Measurements from ENCODE around the gene NFIB. TPM values are rescaled to one million over a fixed set of nuclear protein-coding genes. Genes with fewer than 3 reads are reported as not detected.

The NFIB gene
- total RNA-seq, 4 donors from 2014 or later: 40.2 to 150 (median 83.7) TPM

DNA sequence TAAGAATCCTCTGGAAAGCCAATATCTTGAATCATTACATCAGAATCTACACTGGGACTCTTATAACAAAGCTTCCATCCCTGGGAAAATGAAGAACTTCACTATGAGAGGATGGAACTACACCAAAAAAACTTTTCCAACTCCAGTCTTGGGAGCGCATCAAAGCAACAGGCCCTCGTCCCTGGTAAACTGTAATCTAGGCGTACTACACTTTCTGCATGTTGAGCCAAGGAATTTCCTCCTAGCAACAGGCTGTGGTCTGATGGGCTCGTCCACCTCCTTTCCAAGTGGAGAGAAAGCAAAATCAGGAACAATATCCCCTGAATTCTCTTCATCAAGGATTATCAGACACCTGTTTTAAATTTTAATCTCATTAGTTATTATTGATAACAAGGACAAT, 94.1 kb downstream of the NFIB start:
- in situ Hi-C loops (cut with MboI; ENCODE audit: low pct_ligation_motif_present in 1 of 4, low pct_unique_long_range_greater_than_20kb in 1 of 4, low sequenced_read_pairs in 3 of 4) (no loop called here), intact Hi-C loops (cut with DNase I; ENCODE audit: low total_unique reads) (no loop called here)
- H3K36me3 ChIP-seq: no peaks in the 10 kb centered on the region
- no peak overlapping the region for H3K4me3 ChIP-seq
- TF ChIP-seq EP300 (IDR thresholded peaks at IDR 0.05; ENCODE audit: low read depth) (no peak), POLR2A (IDR thresholded peaks at IDR 0.05) (no peak), POLR2AphosphoS5 (IDR thresholded peaks at IDR 0.05) (no peak)
- TF ChIP-seq, protein P1, sequence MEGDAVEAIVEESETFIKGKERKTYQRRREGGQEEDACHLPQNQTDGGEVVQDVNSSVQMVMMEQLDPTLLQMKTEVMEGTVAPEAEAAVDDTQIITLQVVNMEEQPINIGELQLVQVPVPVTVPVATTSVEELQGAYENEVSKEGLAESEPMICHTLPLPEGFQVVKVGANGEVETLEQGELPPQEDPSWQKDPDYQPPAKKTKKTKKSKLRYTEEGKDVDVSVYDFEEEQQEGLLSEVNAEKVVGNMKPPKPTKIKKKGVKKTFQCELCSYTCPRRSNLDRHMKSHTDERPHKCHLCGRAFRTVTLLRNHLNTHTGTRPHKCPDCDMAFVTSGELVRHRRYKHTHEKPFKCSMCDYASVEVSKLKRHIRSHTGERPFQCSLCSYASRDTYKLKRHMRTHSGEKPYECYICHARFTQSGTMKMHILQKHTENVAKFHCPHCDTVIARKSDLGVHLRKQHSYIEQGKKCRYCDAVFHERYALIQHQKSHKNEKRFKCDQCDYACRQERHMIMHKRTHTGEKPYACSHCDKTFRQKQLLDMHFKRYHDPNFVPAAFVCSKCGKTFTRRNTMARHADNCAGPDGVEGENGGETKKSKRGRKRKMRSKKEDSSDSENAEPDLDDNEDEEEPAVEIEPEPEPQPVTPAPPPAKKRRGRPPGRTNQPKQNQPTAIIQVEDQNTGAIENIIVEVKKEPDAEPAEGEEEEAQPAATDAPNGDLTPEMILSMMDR (IDR thresholded peaks at IDR 0.05): no peak
- 54 to 84% methylated on average over 2 to 4 of the region's 4 CpGs for WGBS, 2 donors (ENCODE audit: low coverage in 1 of 2)
- no peaks in the 10 kb centered on the region for H3K9me3 ChIP-seq
- DNase-seq: no peak
- H3K4me1 ChIP-seq: peaks cover 4 to 31% (median 14%) of the 10 kb centered on the region in 4 donors
- H3K27ac ChIP-seq: peak overlapping the region in 3 of 4 donors; percentile 25 to 49 (median 36)
- H3K27me3 ChIP-seq: no peaks in the 10 kb centered on the region

DNA sequence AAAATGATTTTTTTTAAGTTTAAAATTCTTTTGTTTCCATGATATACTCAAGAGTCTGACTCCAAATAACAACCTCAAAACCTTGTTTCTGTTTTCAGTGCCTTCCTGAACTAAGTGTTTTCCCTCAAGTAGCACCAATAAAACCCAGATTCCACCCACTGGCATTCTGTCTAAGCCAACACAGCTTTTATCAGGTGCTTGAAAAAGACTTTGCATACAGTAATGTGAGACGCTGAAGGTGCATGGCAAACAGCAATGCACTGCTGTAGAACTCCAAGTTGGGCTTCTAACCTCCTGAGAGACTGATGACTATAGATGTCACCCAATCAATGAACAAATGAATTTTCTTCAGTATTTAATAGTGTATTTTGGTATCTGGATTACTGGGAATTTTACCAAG, 95.7 kb downstream of the NFIB start:
- Histone ChIP-seq H3K36me3 (no peaks in the 10 kb centered on the region), H3K4me3 (no peak overlapping the region), H3K4me1 (peaks cover 4 to 44% (median 21%) of the 10 kb centered on the region in 4 donors), H3K9me3 (no peaks in the 10 kb centered on the region), H3K27ac (peak overlapping the region in 1 of 4 donors; percentile 26), H3K27me3 (no peaks in the 10 kb centered on the region)
- 54 to 57% methylated on average over 1 of the region's 1 CpG for whole genome bisulfite sequencing, 2 donors (ENCODE audit: low coverage in 1 of 2)
- in situ Hi-C loops (cut with MboI; ENCODE audit: low pct_ligation_motif_present in 1 of 4, low pct_unique_long_range_greater_than_20kb in 1 of 4, low sequenced_read_pairs in 3 of 4): no loop called here
- no peak for DNase-seq
- intact Hi-C loops (cut with DNase I; ENCODE audit: low total_unique reads): no loop called here
- no peak for TF ChIP-seq EP300 (IDR thresholded peaks at IDR 0.05; ENCODE audit: low read depth)
- TF ChIP-seq POLR2A (IDR thresholded peaks at IDR 0.05): no peak
- no peak for TF ChIP-seq POLR2AphosphoS5 (IDR thresholded peaks at IDR 0.05)
- TF ChIP-seq, protein P1 (IDR thresholded peaks at IDR 0.05): no peak

DNA sequence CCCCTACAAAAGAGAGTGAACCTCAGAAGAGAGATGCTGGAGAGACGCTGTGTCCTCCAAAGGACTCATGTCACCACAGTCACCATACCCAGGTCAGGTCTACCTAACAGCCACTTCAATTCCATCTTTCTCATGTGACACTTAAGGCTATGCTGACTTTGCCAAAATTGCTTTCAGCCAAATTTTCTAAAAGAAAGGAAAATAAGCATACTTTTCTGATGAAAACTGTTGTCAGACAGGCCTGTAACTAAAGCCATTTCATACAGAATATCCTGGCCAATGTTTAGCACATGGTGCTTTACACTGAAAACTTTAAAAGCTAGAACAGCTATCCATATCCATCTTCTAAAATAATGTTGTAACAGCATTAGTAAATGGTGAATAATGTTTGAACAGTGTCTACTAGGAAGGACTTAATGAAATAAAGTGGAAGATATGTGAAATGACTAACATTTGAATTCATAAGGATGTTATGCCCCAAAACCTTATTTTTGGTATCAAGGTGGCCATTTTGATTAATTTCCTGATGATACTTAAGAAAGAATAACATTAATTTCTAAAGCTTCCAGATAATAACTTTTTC, 97.2 kb downstream of the NFIB start:
- no peak for DNase-seq
- Histone ChIP-seq H3K9me3 (no peaks in the 10 kb centered on the region), H3K27ac (no peak overlapping the region), H3K4me1 (peaks cover 10 to 54% (median 28%) of the 10 kb centered on the region in 4 donors), H3K27me3 (no peaks in the 10 kb centered on the region), H3K36me3 (no peaks in the 10 kb centered on the region), H3K4me3 (no peak overlapping the region)
- TF ChIP-seq EP300 (IDR thresholded peaks at IDR 0.05; ENCODE audit: low read depth) (no peak), POLR2AphosphoS5 (IDR thresholded peaks at IDR 0.05) (no peak), POLR2A (IDR thresholded peaks at IDR 0.05) (no peak)
- TF ChIP-seq, protein P1 (IDR thresholded peaks at IDR 0.05): no peak
- 75 to 100% methylated on average over 1 of the region's 1 CpG for WGBS, 2 donors (ENCODE audit: low coverage in 1 of 2)
- intact Hi-C loops (cut with DNase I; ENCODE audit: low total_unique reads) (no loop called here), in situ Hi-C loops (cut with MboI; ENCODE audit: low pct_ligation_motif_present in 1 of 4, low pct_unique_long_range_greater_than_20kb in 1 of 4, low sequenced_read_pairs in 3 of 4) (no loop called here)

DNA sequence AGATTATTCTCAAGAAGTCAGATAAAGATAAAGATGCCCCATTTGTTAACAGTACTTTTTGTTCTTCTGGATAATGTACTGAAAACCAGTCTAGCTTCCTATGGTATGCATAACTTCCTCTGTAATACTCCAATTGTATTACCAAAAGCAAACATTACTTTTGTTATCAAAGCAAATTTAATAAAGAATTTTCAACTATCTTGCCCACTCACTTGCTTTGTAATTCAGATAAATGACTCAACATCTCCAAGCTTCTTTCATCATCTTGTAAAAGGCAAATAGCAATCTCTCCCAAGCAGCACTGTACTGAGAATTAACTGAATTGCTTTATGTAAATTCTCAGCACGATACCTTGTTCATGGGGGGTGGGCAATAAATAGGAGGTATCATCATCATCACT, 98.3 kb downstream of the NFIB start:
- Histone ChIP-seq H3K36me3 (no peaks in the 10 kb centered on the region), H3K9me3 (no peaks in the 10 kb centered on the region), H3K27me3 (no peaks in the 10 kb centered on the region), H3K27ac (no peak overlapping the region), H3K4me1 (peaks cover 10 to 58% (median 34%) of the 10 kb centered on the region in 4 donors), H3K4me3 (no peak overlapping the region)
- in situ Hi-C loops (cut with MboI; ENCODE audit: low pct_ligation_motif_present in 1 of 4, low pct_unique_long_range_greater_than_20kb in 1 of 4, low sequenced_read_pairs in 3 of 4) (no loop called here), intact Hi-C loops (cut with DNase I; ENCODE audit: low total_unique reads) (no loop called here)
- WGBS, 2 donors (ENCODE audit: low coverage in 1 of 2): 86 to 88% methylated on average over 1 of the region's 1 CpG
- TF ChIP-seq POLR2A (IDR thresholded peaks at IDR 0.05): no peak
- no peak for TF ChIP-seq POLR2AphosphoS5 (IDR thresholded peaks at IDR 0.05)
- no peak for TF ChIP-seq EP300 (IDR thresholded peaks at IDR 0.05; ENCODE audit: low read depth)
- TF ChIP-seq, protein P1 (IDR thresholded peaks at IDR 0.05): no peak
- no peak for DNase-seq
